GM19372 (cell line): Measurements from ENCODE around the gene PRR3.
"Not testable (repeated sequence)": the region's sequence is repeated elsewhere in the genome, so short reads cannot be mapped to it uniquely, and the experiment has no call there.

Experiments
- ATAC-seq: cut with Tn5 transposase; IDR thresholded peaks from one replicate; pipeline ENCODE4 v1.9.1; 2021; ENCODE audit warnings: mild to moderate bottlenecking, low read depth, moderate library complexity; ENCODE audit not compliant: unreplicated experiment

Gene PRR3

GRCh38 chr6:30556906-30557682 lies at the start of gene PRR3:
TSS of gene PRR3 (plus strand) at chr6:30557295. CDS start at chr6:30557345, 50 bp downstream.
- ATAC-seq, result peak; percentile 51

- no peak for ATAC-seq
Measured at GRCh38 chr6:30507849-30508827, 49.0 kb upstream of the PRR3 start.

- no peak for ATAC-seq
Measured at GRCh38 chr6:30508890-30509736, 48.0 kb upstream of the PRR3 start.

DNA sequence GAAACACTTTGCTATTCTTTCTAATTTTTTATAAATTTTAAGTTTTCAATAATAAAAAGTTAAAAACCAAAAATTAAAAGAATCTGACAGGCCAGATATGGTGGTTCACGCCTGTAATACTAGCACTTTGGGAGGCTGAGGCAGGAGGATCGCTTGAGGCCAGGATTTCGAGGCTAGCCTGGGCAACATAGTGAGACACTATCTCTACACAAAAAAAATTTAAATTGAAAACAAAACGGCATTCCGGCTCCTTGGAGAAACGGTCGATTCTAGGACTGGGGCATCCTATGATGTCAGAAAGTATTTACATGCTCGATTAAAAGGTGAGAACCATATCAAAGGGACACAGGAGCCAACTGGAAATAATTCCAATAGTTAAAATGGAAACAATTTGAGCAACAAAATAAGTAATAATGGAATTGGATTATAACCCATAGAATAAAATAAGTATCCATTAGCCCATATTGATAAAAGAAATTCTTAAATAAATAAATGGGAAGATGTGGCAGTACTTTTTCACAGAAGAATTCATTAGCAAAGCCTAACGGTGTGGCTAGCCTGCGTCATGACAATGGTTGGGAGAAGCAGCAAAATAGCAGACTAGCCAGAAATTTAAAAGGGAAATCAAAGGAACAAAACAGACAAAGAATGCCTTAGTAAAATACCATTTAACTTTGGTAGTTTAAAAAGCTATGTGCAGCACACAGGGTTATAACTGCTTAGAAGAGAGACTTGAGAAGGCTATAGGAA lies 46.5 kb upstream of the PRR3 start:
- no peak for ATAC-seq

- ATAC-seq, result no peak
Measured at GRCh38 chr6:30511169-30511546, 45.9 kb upstream of the PRR3 start.

- ATAC-seq, result no peak
Measured at GRCh38 chr6:30513451-30513850, 43.6 kb upstream of the PRR3 start.

GRCh38 chr6:30515106-30515505 lies 42.0 kb upstream of the PRR3 start:
- ATAC-seq, result no peak

GRCh38 chr6:30515944-30516753 lies 40.9 kb upstream of the PRR3 start:
- peak; percentile 78 for ATAC-seq

DNA sequence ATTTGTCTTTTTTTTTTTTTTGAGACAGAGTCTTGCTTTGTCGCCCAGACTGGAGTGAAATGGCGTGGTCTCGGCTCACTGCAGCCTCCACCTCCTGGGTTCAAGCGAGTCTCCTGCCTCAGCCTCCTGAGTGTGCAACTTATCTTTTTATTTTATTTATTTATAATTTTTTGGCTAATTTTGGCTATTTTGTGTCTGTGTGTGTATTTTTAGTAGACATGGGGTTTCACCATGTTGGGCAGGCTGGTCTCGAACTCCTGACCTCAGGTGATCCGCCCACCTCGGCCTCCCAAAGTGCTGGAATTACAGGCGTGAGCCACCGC lies 40.4 kb upstream of the PRR3 start:
- not testable (repeated sequence) for ATAC-seq

DNA sequence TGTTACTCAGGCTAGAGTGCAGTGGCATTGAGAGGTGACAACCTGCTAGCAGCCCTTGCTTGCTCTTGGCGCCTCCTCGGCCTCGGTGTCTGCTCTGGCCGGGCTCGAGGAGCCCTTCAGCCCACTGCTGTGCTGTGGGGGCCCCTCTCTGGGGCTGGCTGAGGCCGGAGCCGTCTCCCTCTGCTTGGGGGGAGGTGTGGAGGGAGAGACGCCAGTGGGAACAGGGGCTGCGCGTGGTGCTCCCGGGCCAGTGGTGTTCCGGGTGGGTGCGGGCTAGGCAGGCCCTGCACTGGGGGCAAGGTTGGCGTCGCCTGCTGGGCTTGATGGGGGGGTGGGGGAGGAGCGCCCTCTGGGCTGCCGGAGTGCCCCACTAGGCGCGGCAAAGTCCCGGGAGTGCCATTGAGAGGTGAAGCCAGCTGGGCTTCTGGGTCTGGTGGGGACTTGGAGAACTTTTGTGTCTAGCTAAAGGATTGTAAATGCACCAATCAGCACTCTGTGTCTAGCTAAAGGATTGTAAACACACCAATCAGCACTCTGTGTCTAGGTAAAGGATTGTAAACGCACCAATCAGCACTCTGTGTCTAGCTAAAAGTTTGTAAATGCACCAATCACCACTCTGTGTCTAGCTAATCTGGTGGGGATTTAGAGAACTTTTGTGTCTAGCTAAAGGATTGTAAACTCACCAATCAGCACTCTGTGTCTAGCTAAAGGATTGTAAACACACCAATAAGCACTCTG lies 39.2 kb upstream of the PRR3 start:
- not testable (repeated sequence) for ATAC-seq

GRCh38 chr6:30518505-30519145 lies 38.5 kb upstream of the PRR3 start:
- not testable (repeated sequence) for ATAC-seq

- no peak for ATAC-seq
Measured at GRCh38 chr6:30520522-30520921, 36.6 kb upstream of the PRR3 start.

DNA sequence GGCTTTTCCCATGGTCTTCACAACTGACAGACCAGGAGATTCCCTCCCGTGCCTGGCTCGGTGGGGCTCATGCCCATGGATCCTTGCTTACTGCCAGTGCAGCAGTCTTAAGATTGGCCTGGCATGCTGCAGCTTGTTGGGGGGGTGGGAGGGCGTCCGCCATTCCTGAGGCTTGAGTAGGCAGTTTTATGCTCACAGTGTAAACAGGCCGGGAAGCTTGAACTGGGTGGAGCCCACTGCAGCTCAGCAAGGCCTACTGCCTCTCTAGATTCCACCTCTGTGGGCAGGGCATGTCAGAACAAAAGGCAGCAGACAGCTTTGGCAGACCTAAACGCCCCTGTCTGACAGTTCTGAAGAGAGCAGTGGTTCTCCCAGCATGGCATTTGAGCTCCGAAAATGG lies 36.0 kb upstream of the PRR3 start:
- ATAC-seq, result not testable (repeated sequence)

DNA sequence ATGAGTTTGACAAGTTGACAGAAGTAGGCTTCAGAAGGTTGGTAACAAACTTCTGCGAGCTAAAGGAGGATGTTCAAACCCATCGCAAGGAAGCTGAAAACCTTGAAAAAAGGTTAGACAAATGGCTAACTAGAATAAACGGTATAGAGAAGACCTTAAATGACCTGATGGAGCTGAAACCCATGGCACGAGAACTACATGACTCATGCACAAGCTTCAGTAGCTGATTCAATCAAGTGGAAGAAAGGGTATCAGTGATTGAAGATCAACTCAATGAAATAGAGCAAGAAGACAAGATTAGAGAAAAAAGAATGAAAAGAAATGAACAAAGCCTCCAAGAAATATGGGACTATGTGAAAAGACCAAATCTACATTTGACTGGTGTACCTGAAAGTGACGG lies 35.1 kb upstream of the PRR3 start:
- ATAC-seq, result not testable (repeated sequence)

DNA sequence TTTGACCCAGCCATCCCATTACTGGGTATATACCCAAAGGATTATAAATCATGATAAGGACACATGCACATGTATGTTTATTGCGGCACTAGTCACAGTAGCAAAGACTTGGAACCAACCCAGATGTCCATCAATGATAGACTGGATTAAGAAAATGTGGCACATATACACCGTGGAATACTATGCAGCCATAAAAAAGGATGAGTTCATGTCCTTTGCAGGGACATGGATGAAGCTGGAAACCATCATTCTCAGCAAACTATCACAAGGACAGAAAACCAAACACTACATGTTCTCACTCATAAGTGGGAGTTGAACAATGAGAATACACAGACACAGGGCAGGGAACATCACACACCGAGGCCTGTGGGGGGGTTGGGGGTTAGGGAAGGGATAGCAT lies 30.7 kb upstream of the PRR3 start:
- not testable (repeated sequence) for ATAC-seq

DNA sequence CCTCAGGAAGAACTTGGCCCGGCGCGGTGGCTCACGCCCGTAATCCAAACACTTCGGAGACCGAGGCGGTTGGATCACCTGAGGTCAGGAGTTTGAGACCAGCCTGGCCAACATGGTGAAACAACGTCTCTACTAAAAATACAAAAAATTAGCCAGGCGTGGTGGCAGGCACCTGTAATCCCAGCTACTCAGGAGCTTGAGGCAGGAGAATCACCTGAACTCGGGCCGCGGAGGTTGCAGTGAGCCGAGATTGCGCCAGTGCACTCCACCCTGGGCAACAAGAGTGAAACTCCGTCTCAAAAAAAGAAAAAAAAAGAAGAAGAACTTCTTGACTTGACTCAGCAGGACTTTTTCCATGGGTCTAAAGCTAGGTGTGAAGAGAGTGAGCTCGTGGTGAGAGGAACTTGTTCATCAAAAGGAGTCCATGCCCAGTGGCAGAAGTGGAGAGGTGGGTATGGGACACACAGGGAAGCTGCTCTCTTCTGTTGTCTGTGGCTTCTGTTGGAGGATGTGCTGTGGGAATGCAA lies 27.7 kb upstream of the PRR3 start:
- ATAC-seq, result not testable (repeated sequence)

- ATAC-seq, result no peak
Measured at GRCh38 chr6:30530014-30530413, 27.1 kb upstream of the PRR3 start.
